Measurements from ENCODE around the gene EID2. TPM values are rescaled to one million over a fixed set of nuclear protein-coding genes. Genes with fewer than 3 reads are reported as not detected.

EID2 gene
- total RNA-seq, 4 donors from 2014 or later, result 6.0 to 10.5 (median 9.5) TPM

GRCh38 chr19:39518458-39518857 is 21.5 kb downstream of the EID2 start:
- DNase-seq, result no peak
- peaks cover 6 to 55% (median 24%) of the 10 kb centered on the region in 4 donors for H3K27me3 ChIP-seq
- peaks cover 6 to 18% (median 13%) of the 10 kb centered on the region in 3 donors for H3K4me1 ChIP-seq
- TF ChIP-seq CTCF (IDR thresholded peaks at IDR 0.05), result no peak
- TF ChIP-seq POLR2A (IDR thresholded peaks at IDR 0.05), result no peak
- no peak overlapping the region for H3K4me3 ChIP-seq
- no peak overlapping the region for H3K27ac ChIP-seq
- H3K9me3 ChIP-seq, result no peaks in the 10 kb centered on the region
- no peaks in the 10 kb centered on the region for H3K36me3 ChIP-seq
- 22 to 47% methylated on average over 5 of the region's 5 CpGs for WGBS, 2 donors
- intact Hi-C loops (cut with DNase I), result no loop called here

- Histone ChIP-seq H3K36me3 (no peaks in the 10 kb centered on the region), H3K9me3 (no peaks in the 10 kb centered on the region), H3K4me1 (peaks cover 6 to 18% (median 13%) of the 10 kb centered on the region in 3 donors), H3K4me3 (no peak overlapping the region), H3K27me3 (peaks cover 6 to 65% (median 24%) of the 10 kb centered on the region in 4 donors), H3K27ac (no peak overlapping the region)
- 67 to 80% methylated on average over 3 of the region's 3 CpGs for WGBS, 2 donors
- intact Hi-C loops (cut with DNase I), result no loop called here
- TF ChIP-seq POLR2A (IDR thresholded peaks at IDR 0.05) (no peak), CTCF (IDR thresholded peaks at IDR 0.05) (no peak)
- DNase-seq, result no peak
Measured at GRCh38 chr19:39517432-39517831, 22.5 kb downstream of the EID2 start.

GRCh38 chr19:39516270-39516669 is 23.7 kb downstream of the EID2 start:
- no peak overlapping the region for H3K27ac ChIP-seq
- DNase-seq, result no peak
- no peak overlapping the region for H3K4me3 ChIP-seq
- H3K27me3 ChIP-seq, result peaks cover 6 to 76% (median 24%) of the 10 kb centered on the region in 4 donors
- H3K4me1 ChIP-seq, result peaks cover 6 to 18% (median 13%) of the 10 kb centered on the region in 3 donors
- no peaks in the 10 kb centered on the region for H3K9me3 ChIP-seq
- intact Hi-C loops (cut with DNase I), result no loop called here
- no peaks in the 10 kb centered on the region for H3K36me3 ChIP-seq
- 46 to 50% methylated on average over 6 of the region's 6 CpGs for WGBS, 2 donors
- TF ChIP-seq POLR2A (IDR thresholded peaks at IDR 0.05) (no peak), CTCF (IDR thresholded peaks at IDR 0.05) (no peak)

GRCh38 chr19:39515551-39516191 is 24.3 kb downstream of the EID2 start:
- Histone ChIP-seq H3K27ac (no peak overlapping the region), H3K4me1 (peaks cover 6 to 18% (median 13%) of the 10 kb centered on the region in 3 donors), H3K36me3 (no peaks in the 10 kb centered on the region), H3K4me3 (peak overlapping the region; percentile 2 to 63 (median 30)), H3K9me3 (no peaks in the 10 kb centered on the region), H3K27me3 (peaks cover 6 to 82% (median 24%) of the 10 kb centered on the region in 4 donors)
- intact Hi-C loops (cut with DNase I), result no loop called here
- 9 to 20% methylated on average over 1 to 3 of the region's 44 CpGs for WGBS, 2 donors
- no peak for DNase-seq
- TF ChIP-seq CTCF (IDR thresholded peaks at IDR 0.05) (no peak), POLR2A (IDR thresholded peaks at IDR 0.05) (no peak)

GRCh38 chr19:39514840-39515550 is 25.0 kb downstream of the EID2 start, which contains the start of gene SELENOV:
SELENOV (plus strand) TSS chr19:39515139; CDS start chr19:39515213, 74 bp downstream.
- TF ChIP-seq CTCF (IDR thresholded peaks at IDR 0.05) (no peak), POLR2A (IDR thresholded peaks at IDR 0.05) (no peak)
- Histone ChIP-seq H3K9me3 (no peaks in the 10 kb centered on the region), H3K27ac (no peak within 1 kb of the TSS), H3K4me3 (peak within 1 kb of the TSS; percentile 2 to 63 (median 30)), H3K27me3 (peaks cover 6 to 86% (median 24%) of the 10 kb centered on the region in 4 donors), H3K4me1 (peaks cover 6 to 18% (median 13%) of the 10 kb centered on the region in 3 donors), H3K36me3 (no peaks in the 10 kb centered on the region)
- DNase-seq, result no peak
- 3 to 9% methylated on average over 6 to 16 of the region's 56 CpGs for WGBS, 2 donors
- intact Hi-C loops (cut with DNase I), result no loop called here
